Stomach smooth muscle (tissue), 2 donors: Measurements from ENCODE around the gene VIPR2.

Experiments
- H3K27ac ChIP-seq: one replicate; pipeline ENCODE4 v1.7.0; 2013; ENCODE audit warnings: mild to moderate bottlenecking, low read length, inconsistent platforms
- H3K27me3 ChIP-seq, 2 donors: one replicate each; pipeline ENCODE4 v1.7.0; 2013; ENCODE audit warnings: low read length in 2 of 2; ENCODE audit not compliant: insufficient read depth in 2 of 2, control insufficient read depth in 1 of 2
- H3K36me3 ChIP-seq, 2 donors: one replicate each; pipeline ENCODE4 v1.7.0; 2013; ENCODE audit warnings: low read length in 2 of 2; ENCODE audit not compliant: control insufficient read depth in 2 of 2, insufficient read depth in 2 of 2
- H3K4me1 ChIP-seq: one replicate; pipeline ENCODE4 v1.7.0; 2013; ENCODE audit warnings: low read length; ENCODE audit not compliant: control insufficient read depth, insufficient read depth
- H3K4me3 ChIP-seq, 2 donors: one replicate each; pipeline ENCODE4 v1.7.0; 2013; ENCODE audit warnings: low read length in 2 of 2
- H3K9ac ChIP-seq, 2 donors: one replicate each; pipeline ENCODE4 v1.7.0; 2013; ENCODE audit warnings: low read length in 2 of 2, mild to moderate bottlenecking in 1 of 2
- H3K9me3 ChIP-seq, 2 donors: one replicate each; pipeline ENCODE4 v1.7.0; 2013; ENCODE audit warnings: low read length in 2 of 2; ENCODE audit not compliant: control insufficient read depth in 2 of 2
- donor health status: healthy.
- donor health status: Pancreatic carcinoma.

Gene VIPR2

GRCh38 chr7:159028508-159029401 lies 115.9 kb downstream of the VIPR2 start:
- Histone ChIP-seq H3K4me3 (no peak overlapping the region), H3K9ac (no peak overlapping the region), H3K36me3 (no peaks in the 10 kb centered on the region), H3K9me3 (no peaks in the 10 kb centered on the region), H3K4me1 (peaks cover 21% of the 10 kb centered on the region), H3K27ac (no peak overlapping the region), H3K27me3 (peaks cover 14 to 21% of the 10 kb centered on the region in 2 donors)

- Histone ChIP-seq H3K36me3 (no peaks in the 10 kb centered on the region), H3K27ac (no peak overlapping the region), H3K9me3 (no peaks in the 10 kb centered on the region), H3K9ac (no peak overlapping the region), H3K4me3 (no peak overlapping the region), H3K4me1 (peaks cover 21% of the 10 kb centered on the region), H3K27me3 (peaks cover 14 to 21% of the 10 kb centered on the region in 2 donors)
These were observed 116.7 kb downstream of the VIPR2 start for GRCh38 chr7:159027789-159028507.

GRCh38 chr7:159027056-159027788 lies 117.4 kb downstream of the VIPR2 start:
- Histone ChIP-seq H3K4me1 (peaks cover 21% of the 10 kb centered on the region), H3K27me3 (peaks cover 14 to 21% of the 10 kb centered on the region in 2 donors), H3K27ac (no peak overlapping the region), H3K36me3 (no peaks in the 10 kb centered on the region), H3K4me3 (no peak overlapping the region), H3K9me3 (no peaks in the 10 kb centered on the region), H3K9ac (no peak overlapping the region)

GRCh38 chr7:159026271-159027055 lies 118.2 kb downstream of the VIPR2 start:
- Histone ChIP-seq H3K9ac (no peak overlapping the region), H3K9me3 (no peaks in the 10 kb centered on the region), H3K27ac (no peak overlapping the region), H3K4me3 (no peak overlapping the region), H3K36me3 (no peaks in the 10 kb centered on the region), H3K4me1 (peaks cover 16% of the 10 kb centered on the region), H3K27me3 (peaks cover 14% of the 10 kb centered on the region in 2 donors)

- no peak overlapping the region for H3K27ac ChIP-seq
- H3K9me3 ChIP-seq, result no peaks in the 10 kb centered on the region
- peaks cover 7% of the 10 kb centered on the region for H3K4me1 ChIP-seq
- no peaks in the 10 kb centered on the region for H3K36me3 ChIP-seq
- H3K4me3 ChIP-seq, result no peak overlapping the region
- peaks cover 13 to 14% of the 10 kb centered on the region in 2 donors for H3K27me3 ChIP-seq
- no peak overlapping the region for H3K9ac ChIP-seq
These were observed 119.4 kb downstream of the VIPR2 start for GRCh38 chr7:159025161-159025779.

- H3K36me3 ChIP-seq, result no peaks in the 10 kb centered on the region
- no peaks in the 10 kb centered on the region for H3K9me3 ChIP-seq
- H3K27ac ChIP-seq, result no peak overlapping the region
- no peak overlapping the region for H3K4me3 ChIP-seq
- H3K9ac ChIP-seq, result no peak overlapping the region
- peaks cover 10 to 13% of the 10 kb centered on the region in 2 donors for H3K27me3 ChIP-seq
- peaks cover 6% of the 10 kb centered on the region for H3K4me1 ChIP-seq
These were observed 120.3 kb downstream of the VIPR2 start for GRCh38 chr7:159024280-159024951.

- Histone ChIP-seq H3K36me3 (no peaks in the 10 kb centered on the region), H3K9me3 (no peaks in the 10 kb centered on the region), H3K27me3 (peaks cover 9 to 11% of the 10 kb centered on the region in 2 donors), H3K4me3 (no peak overlapping the region), H3K9ac (no peak overlapping the region), H3K27ac (no peak overlapping the region), H3K4me1 (peaks cover 6% of the 10 kb centered on the region)
These were observed 120.9 kb downstream of the VIPR2 start for GRCh38 chr7:159023746-159024145.

- no peak overlapping the region for H3K27ac ChIP-seq
- no peak overlapping the region for H3K4me3 ChIP-seq
- no peak overlapping the region for H3K9ac ChIP-seq
- H3K4me1 ChIP-seq, result peaks cover 6% of the 10 kb centered on the region
- H3K27me3 ChIP-seq, result peaks cover 6 to 8% of the 10 kb centered on the region in 2 donors
- H3K36me3 ChIP-seq, result no peaks in the 10 kb centered on the region
- H3K9me3 ChIP-seq, result no peaks in the 10 kb centered on the region
These were observed 121.5 kb downstream of the VIPR2 start for GRCh38 chr7:159023206-159023605.

GRCh38 chr7:159022238-159022993 lies 122.3 kb downstream of the VIPR2 start:
- Histone ChIP-seq H3K27ac (no peak overlapping the region), H3K4me3 (no peak overlapping the region), H3K9ac (no peak overlapping the region), H3K27me3 (peaks cover 4 to 5% of the 10 kb centered on the region in 2 donors), H3K9me3 (no peaks in the 10 kb centered on the region), H3K36me3 (no peaks in the 10 kb centered on the region), H3K4me1 (peaks cover 6% of the 10 kb centered on the region)
